ENCODE measurements around the gene CCSER1.
"Not testable (repeated sequence)": the region's sequence is repeated elsewhere in the genome, so short reads cannot be mapped to it uniquely, and the experiment has no call there.

The CCSER1 gene

GRCh38 chr4:91222014-91222413 is 1094.8 kb downstream of the CCSER1 start:
- no peak for DNase-seq

- no peak for DNase-seq
Observed at GRCh38 chr4:91226867-91227266, 1099.7 kb downstream of the CCSER1 start.

- DNase-seq: no peak
Observed at GRCh38 chr4:91228659-91229058, 1101.5 kb downstream of the CCSER1 start.

- no peak for DNase-seq
Observed at GRCh38 chr4:91233164-91233563, 1106.0 kb downstream of the CCSER1 start.

GRCh38 chr4:91243132-91243531 is 1115.9 kb downstream of the CCSER1 start:
- DNase-seq: no peak

- no peak for DNase-seq
Observed at GRCh38 chr4:91256043-91256442, 1128.8 kb downstream of the CCSER1 start.

- DNase-seq: no peak
Observed at GRCh38 chr4:91256751-91257150, 1129.6 kb downstream of the CCSER1 start.

- DNase-seq: no peak
Observed at GRCh38 chr4:91257721-91258120, 1130.5 kb downstream of the CCSER1 start.

- DNase-seq: no peak
Observed at GRCh38 chr4:91258326-91258725, 1131.1 kb downstream of the CCSER1 start.

GRCh38 chr4:91267543-91267942 is 1140.3 kb downstream of the CCSER1 start:
- no peak for DNase-seq

- DNase-seq: not testable (repeated sequence)
Observed at GRCh38 chr4:91268481-91268880, 1141.3 kb downstream of the CCSER1 start.

- no peak for DNase-seq
Observed at GRCh38 chr4:91268913-91269312, 1141.7 kb downstream of the CCSER1 start.

GRCh38 chr4:91279899-91280298 is 1152.7 kb downstream of the CCSER1 start:
- DNase-seq: no peak

- DNase-seq: no peak
Observed at GRCh38 chr4:91280551-91281290, 1153.5 kb downstream of the CCSER1 start.

GRCh38 chr4:91282217-91282616 is 1155.0 kb downstream of the CCSER1 start:
- DNase-seq: no peak

GRCh38 chr4:91283726-91284230 is 1156.6 kb downstream of the CCSER1 start:
- DNase-seq: no peak

GRCh38 chr4:91284480-91284879 is 1157.3 kb downstream of the CCSER1 start:
- DNase-seq: no peak

GRCh38 chr4:91285487-91285886 is 1158.3 kb downstream of the CCSER1 start:
- DNase-seq: no peak

- DNase-seq: no peak
Observed at GRCh38 chr4:91288702-91289311, 1161.6 kb downstream of the CCSER1 start.

- DNase-seq: no peak
Observed at GRCh38 chr4:91298156-91298700, 1171.0 kb downstream of the CCSER1 start.

GRCh38 chr4:91298824-91299223 is 1171.6 kb downstream of the CCSER1 start:
- no peak for DNase-seq

GRCh38 chr4:91302120-91302519 is 1174.9 kb downstream of the CCSER1 start:
- no peak for DNase-seq

GRCh38 chr4:91304292-91304691 is 1177.1 kb downstream of the CCSER1 start:
- DNase-seq: no peak

GRCh38 chr4:91317434-91317833 is 1190.2 kb downstream of the CCSER1 start:
- DNase-seq: no peak
